Central memory CD8-positive, alpha-beta T cell (primary cell): ENCODE results near the gene GNAQ.
"Not testable (repeated sequence)": the region's sequence is repeated elsewhere in the genome, so short reads cannot be mapped to it uniquely, and the experiment has no call there.

Source experiments
- ATAC-seq: fragments of 150-1000 bp; cut with Tn5 transposase; replicated peaks from 2 replicates; pipeline ENCODE4 v1.10.0; 2022; ENCODE audit warnings: mild to moderate bottlenecking, moderate FRiP score, moderate number of reproducible peaks; ENCODE audit not compliant: poor library complexity, severe bottlenecking; ENCODE audit errors: extremely low read depth
- DNase-seq, 2 donors: peaks; one replicate each; pipeline ENCODE4 v3.0.0; 2021; ENCODE audit warnings: low spot score in 2 of 2
- H3K27ac Mint-ChIP-seq: one replicate; pipeline ENCODE4 v1.8.0; 2022; ENCODE audit warnings: low read depth, mild to moderate bottlenecking, moderate library complexity, mixed read lengths
- H3K27me3 Mint-ChIP-seq: one replicate; pipeline ENCODE4 v1.8.0; 2022; ENCODE audit warnings: mixed read lengths
- H3K36me3 Mint-ChIP-seq: one replicate; pipeline ENCODE4 v1.8.0; 2022; ENCODE audit warnings: mild to moderate bottlenecking, moderate library complexity, mixed read lengths; ENCODE audit not compliant: insufficient read depth
- H3K4me1 Mint-ChIP-seq: one replicate; pipeline ENCODE4 v1.8.0; 2022; ENCODE audit warnings: mixed read lengths
- H3K4me3 Mint-ChIP-seq: one replicate; pipeline ENCODE4 v1.8.0; 2022; ENCODE audit warnings: mild to moderate bottlenecking, moderate library complexity, mixed read lengths
- H3K9me3 Mint-ChIP-seq: one replicate; pipeline ENCODE4 v1.8.0; 2022; ENCODE audit warnings: mixed read lengths

GNAQ gene

DNA sequence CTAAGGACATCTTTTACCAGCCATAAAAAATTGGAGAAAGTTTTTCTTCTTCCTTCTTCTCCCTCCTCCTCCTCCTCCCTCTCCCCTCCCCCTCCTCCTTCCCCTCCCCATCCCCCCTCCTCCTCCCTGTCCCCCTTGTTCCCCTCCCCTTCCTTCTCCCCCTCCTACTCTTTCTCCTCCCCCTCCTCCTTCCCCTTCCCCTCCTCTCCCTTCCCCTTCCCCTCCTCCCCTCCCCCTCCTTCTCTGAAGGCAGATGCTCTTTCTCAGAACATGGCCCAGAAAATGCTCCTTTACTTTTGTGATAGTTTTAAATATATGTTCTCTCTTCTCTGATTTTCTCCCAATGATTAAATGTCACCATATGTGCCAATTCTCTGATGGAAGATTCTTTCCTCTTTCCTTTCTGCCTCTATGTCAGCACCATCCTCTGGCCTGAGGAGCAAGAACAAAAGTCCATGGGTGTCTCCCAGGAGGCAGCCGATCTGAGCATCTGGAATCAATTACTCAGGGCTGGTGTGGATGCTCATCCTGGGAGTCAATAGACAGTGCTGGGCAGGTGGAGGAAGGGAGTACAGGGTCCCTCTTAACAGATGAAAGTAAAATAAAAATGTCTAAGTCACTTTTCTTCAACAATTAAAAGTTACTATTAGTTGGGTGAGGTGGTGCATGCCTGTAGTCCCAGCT is 320.5 kb downstream of the GNAQ start:
- ATAC-seq (no peak), DNase-seq (no peak)
- no peaks in the 10 kb centered on the region for H3K4me1 Mint-ChIP-seq
- peaks cover 15% of the 10 kb centered on the region for H3K27me3 Mint-ChIP-seq
- no peak overlapping the region for H3K27ac Mint-ChIP-seq
- H3K9me3 Mint-ChIP-seq = peaks cover 5% of the 10 kb centered on the region
- H3K36me3 Mint-ChIP-seq = peaks cover 2% of the 10 kb centered on the region
- H3K4me3 Mint-ChIP-seq = no peak overlapping the region

DNA sequence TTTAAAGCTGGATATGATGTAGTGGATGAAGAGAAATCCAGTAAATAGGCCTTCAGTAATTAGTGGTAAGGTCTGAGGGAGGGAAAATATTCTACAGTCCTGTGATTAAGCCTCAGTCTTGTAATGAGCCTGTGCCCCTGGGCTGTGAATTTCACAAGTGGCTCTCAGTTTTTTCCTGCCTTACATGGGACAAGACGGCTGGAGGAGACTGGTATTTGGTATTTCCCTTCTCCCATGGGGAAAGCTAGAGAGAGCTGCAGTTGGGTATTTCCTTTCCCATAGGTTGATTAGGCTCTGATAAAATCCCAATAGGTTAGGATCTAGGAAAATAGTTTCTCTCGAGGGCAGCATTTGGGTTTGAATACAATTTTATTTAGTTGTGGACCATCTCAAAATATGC is 321.3 kb downstream of the GNAQ start:
- Mint-ChIP-seq H3K27me3 (peaks cover 15% of the 10 kb centered on the region), H3K4me1 (no peaks in the 10 kb centered on the region), H3K9me3 (peaks cover 5% of the 10 kb centered on the region), H3K27ac (no peak overlapping the region), H3K4me3 (no peak overlapping the region), H3K36me3 (peaks cover 2% of the 10 kb centered on the region)
- DNase-seq (no peak), ATAC-seq (no peak)

DNA sequence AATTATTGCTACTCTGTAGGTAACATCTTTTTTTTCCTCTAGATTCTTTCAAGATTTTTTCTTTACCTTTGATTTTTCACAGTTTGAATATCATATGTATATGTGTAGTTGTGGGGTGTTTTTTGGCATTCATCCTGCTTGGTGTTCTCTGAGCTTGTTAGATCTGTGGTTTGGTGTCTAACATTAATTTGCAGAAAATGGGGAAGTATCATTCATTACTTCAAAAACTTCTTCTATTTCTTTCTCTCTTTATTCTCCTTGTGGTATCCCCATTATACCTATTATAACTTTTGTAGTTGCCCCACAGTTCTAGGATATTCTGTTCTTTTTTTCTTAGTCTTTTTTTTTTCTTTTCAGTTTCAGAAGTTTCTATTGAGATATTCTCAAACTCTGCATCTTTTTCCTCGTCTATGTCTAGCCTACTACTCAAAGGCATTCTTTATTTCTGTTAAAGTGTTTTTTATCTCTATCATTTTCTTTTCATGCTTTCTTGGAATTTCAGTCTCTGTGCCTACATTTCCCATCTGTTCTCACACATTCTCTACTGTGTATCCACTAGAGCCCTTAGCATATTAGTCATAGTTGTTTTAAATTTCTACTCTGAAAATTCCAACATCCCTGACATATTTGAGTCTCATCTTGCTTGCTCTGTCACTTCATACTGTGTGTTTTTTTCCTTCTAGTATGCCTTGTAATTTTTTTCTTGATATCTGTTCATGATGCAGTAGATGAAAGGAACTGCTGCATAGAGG is 323.4 kb downstream of the GNAQ start:
- H3K4me3 Mint-ChIP-seq = no peak overlapping the region
- no peak overlapping the region for H3K27ac Mint-ChIP-seq
- no peaks in the 10 kb centered on the region for H3K4me1 Mint-ChIP-seq
- peaks cover 2% of the 10 kb centered on the region for H3K36me3 Mint-ChIP-seq
- DNase-seq (no peak), ATAC-seq (no peak)
- H3K9me3 Mint-ChIP-seq = peaks cover 5% of the 10 kb centered on the region
- H3K27me3 Mint-ChIP-seq = peaks cover 13% of the 10 kb centered on the region

DNA sequence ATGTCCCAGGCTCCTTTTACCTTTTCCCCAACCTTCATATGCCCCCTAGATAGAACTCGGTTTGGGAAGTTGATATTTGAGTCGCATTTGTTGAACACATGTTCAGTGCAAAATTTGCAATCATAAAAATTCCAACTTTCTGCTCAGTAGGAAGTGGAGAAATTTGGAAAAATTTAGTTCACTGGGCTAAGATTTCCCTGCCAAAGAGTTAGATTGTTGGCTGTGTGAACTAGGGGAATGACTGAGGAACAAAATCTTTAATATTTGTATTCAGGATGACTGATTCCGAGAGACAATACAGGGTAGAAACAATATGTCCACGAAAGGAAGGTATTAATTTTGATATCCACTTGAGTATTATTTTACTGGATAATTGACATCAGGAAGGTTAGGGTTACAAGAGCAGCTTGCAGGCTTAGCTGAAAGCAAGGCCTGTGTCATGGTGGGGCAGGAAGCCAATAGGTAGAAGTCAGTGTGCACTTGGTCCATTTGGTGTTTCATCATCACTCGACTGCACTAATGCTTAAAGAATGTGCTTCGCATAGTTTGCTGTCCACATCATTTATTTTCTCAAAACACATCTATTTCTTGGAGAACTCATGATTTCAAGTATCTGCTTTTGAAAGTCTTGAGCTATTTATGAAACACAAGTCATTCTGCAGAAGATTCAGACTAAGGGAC is 324.1 kb downstream of the GNAQ start:
- no peak overlapping the region for H3K4me3 Mint-ChIP-seq
- H3K27me3 Mint-ChIP-seq = peaks cover 8% of the 10 kb centered on the region
- DNase-seq = no peak
- peaks cover 5% of the 10 kb centered on the region for H3K9me3 Mint-ChIP-seq
- H3K27ac Mint-ChIP-seq = no peak overlapping the region
- ATAC-seq = no peak
- peaks cover 2% of the 10 kb centered on the region for H3K36me3 Mint-ChIP-seq
- no peaks in the 10 kb centered on the region for H3K4me1 Mint-ChIP-seq

DNA sequence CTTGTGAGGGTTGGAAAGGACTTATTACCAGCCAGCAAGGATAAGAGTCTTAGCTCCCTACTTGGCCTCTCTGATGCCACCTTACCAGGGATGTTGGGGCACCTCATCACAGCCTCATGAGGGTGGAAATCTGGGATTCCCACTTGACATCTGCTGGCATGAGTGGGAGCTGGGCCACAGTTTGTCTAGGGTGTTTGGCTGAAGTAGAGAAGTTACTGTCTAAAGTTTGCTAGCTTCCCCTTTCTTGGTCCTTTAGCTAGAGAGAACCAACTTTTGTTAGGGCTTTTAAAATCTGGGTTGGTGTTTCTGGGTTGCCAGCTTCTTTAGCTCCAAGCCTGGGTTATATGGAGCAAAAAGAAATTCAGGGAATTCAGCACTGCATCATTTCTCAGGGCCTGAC is 326.0 kb downstream of the GNAQ start:
- ATAC-seq (no peak), DNase-seq (no peak)
- peaks cover under 1% of the 10 kb centered on the region for H3K27me3 Mint-ChIP-seq
- no peaks in the 10 kb centered on the region for H3K4me1 Mint-ChIP-seq
- no peak overlapping the region for H3K27ac Mint-ChIP-seq
- H3K4me3 Mint-ChIP-seq = no peak overlapping the region
- H3K36me3 Mint-ChIP-seq = peaks cover 2% of the 10 kb centered on the region
- no peaks in the 10 kb centered on the region for H3K9me3 Mint-ChIP-seq

DNA sequence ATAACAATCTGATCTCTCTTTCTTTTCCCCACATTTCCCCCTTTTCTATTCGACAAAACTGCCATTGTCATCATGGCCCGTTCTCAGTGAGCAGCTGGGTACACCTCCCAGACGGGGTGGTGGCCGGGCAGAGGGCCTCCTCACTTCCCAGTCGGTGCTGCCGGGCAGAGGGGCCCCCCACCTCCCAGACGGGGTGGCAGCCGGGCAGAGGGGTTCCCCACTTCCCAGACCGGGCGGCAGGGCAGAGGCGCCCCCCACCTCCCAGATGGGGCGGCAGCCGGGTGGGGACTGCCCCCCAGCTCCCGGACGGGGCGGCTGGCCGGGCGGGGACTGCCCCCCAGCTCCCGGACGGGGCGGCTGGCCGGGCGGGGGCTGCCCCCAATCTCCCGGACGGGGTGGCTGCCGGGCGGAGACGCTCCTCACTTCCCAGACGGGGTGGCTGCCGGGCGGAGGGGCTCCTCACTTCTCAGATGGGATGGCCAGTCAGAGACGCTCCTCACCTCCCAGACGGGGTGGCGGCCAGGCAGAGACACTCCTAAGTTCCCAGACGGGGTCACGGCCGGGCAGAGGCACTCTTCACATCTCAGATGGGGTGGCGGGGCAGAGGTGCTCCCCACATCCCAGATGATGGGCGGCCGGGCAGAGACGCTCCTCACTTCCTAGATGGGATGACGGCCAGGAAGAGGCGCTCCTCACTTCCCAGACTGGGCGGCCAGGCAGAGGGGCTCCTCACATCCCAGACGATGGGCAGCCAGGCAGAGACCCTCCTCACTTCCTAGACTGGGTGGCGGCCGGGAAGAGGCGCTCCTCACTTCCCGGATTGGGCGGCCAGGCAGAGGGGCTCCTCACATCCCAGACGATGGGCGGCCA is 328.9 kb downstream of the GNAQ start:
- not testable (repeated sequence) for H3K27ac Mint-ChIP-seq, H3K36me3 Mint-ChIP-seq

DNA sequence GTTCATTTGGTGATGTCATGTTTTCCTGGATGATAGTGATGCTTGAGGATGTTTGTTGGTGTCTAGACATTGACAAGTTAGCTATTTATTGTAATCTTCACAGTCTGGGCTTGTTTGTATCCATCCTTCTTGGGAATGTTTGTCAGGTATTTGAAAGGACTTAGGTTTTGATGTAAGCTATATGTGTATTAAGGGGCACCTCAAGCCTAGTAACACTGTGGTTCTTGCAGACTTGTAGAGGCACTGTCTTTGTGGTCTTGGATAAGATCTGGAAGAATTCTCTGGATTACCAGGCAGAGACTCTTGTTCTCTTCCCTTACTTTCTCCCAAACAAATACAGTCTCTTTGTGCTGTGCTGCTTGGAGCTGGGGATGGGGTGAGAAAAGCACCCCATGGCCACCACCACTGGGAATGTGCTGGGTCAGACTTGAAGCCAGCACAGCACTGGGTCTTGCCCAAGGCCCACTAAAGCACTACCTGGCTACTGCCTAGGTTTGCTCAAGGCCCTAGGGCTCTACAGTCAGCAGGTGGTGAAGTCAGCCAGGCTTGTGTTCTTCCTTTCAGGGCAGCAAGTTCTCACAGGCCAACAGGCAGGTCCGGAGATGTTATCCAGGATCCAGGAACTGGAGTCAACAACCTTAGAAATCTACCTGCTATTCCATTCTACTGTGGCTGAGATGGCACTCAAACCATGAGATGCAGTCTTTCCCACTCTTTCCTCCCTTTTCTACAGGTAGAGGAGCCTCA is 334.2 kb downstream of the GNAQ start:
- H3K27ac Mint-ChIP-seq = no peak overlapping the region
- H3K4me1 Mint-ChIP-seq = no peaks in the 10 kb centered on the region
- peaks cover 3% of the 10 kb centered on the region for H3K9me3 Mint-ChIP-seq
- ATAC-seq = no peak
- H3K4me3 Mint-ChIP-seq = no peak overlapping the region
- peaks cover 5% of the 10 kb centered on the region for H3K36me3 Mint-ChIP-seq
- H3K27me3 Mint-ChIP-seq = peaks cover 14% of the 10 kb centered on the region
- no peak for DNase-seq

More for the DNA sequence above, 328.9 kb downstream of the GNAQ start:
- H3K27me3 Mint-ChIP-seq = peaks cover 14% of the 10 kb centered on the region
- not testable (repeated sequence) for ATAC-seq, H3K9me3 Mint-ChIP-seq, H3K4me3 Mint-ChIP-seq, DNase-seq, H3K4me1 Mint-ChIP-seq

DNA sequence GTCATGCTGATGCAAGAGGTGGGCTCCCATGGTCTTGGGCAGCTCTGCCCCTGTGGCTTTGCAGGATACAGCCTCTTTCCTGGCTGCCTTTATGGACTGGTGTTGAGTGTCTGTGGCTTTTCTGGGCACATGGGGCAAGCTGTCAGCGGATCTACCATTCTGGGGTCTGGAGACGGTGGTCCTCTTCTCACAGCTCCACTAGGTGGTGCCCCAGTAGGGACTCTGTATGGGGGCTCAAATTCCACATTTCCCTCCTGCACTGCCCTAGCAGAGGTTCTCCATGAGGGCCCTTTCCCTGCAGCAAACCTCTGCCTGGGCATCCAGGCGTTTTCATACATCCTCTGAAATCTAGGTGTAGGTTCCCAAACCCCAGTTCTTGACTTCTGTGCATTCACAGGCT is 340.9 kb downstream of the GNAQ start:
- H3K4me3 Mint-ChIP-seq, DNase-seq, H3K36me3 Mint-ChIP-seq, H3K4me1 Mint-ChIP-seq, ATAC-seq, H3K27ac Mint-ChIP-seq, H3K9me3 Mint-ChIP-seq: not testable (repeated sequence)
- peaks cover 10% of the 10 kb centered on the region for H3K27me3 Mint-ChIP-seq

DNA sequence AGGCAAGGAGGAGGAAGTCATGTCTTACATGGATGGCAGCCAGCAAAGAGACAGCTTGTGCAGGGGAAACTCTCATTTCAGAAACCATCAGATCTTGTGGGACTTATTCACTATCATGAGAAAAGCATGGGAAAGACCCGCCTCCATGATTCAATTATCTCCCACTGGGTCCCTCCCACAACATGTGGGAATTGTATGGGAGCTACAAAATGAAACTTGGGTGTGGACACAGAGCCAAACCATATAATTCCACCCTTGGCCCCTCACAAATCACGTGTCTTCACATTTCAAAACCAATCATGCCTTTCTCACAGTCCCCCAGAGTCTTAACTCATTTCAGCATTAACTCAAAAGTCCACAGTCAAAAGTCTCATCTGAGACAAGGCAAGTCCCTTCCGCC is 341.5 kb downstream of the GNAQ start:
- H3K36me3 Mint-ChIP-seq, H3K4me3 Mint-ChIP-seq, DNase-seq, H3K27ac Mint-ChIP-seq, ATAC-seq, H3K4me1 Mint-ChIP-seq, H3K9me3 Mint-ChIP-seq: not testable (repeated sequence)
- peaks cover 10% of the 10 kb centered on the region for H3K27me3 Mint-ChIP-seq

DNA sequence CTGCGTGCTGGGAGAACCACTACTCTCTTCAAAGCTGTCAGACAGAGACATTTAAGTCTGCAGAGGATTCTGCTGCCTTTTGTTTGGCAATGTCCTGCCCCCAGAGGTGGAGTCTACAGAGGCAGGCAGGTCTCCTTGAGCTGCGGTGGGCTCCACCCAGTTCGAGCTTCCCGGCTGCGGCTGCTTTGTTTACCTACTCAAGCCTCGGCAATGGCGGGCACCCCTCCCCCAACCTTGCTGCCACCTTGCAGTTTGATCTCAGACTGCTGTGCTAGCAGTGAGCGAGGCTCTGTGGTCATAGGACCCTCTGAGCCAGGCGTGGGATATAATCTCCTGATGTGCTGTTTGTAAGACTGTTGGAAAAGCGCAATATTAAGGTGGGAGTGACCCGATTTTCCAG is 343.9 kb downstream of the GNAQ start:
- not testable (repeated sequence) for H3K9me3 Mint-ChIP-seq, DNase-seq, H3K36me3 Mint-ChIP-seq

DNA sequence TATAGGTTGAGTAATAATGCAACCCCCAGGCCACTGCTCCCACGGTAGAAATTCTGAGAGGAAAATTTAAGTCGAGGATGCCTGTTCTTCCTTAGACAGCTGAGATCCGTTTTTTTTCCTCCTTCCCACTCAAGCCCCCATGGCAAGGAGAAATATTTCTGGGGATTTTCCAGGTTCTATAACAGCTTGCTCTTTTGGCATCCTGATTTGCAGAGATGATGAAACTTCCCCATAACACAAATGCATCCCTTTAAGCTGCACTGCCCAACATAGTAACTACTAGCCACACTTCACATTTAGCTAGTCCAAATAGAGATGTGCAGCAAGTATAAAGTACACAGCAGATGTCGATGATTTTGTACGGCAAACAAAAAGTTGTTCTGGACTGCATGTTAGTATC is 351.0 kb downstream of the GNAQ start:
- Mint-ChIP-seq H3K4me1 (no peaks in the 10 kb centered on the region), H3K27me3 (no peaks in the 10 kb centered on the region), H3K9me3 (no peaks in the 10 kb centered on the region), H3K4me3 (no peak overlapping the region), H3K36me3 (no peaks in the 10 kb centered on the region), H3K27ac (no peak overlapping the region)
- DNase-seq = no peak
- no peak for ATAC-seq

More for the DNA sequence above, 343.9 kb downstream of the GNAQ start:
- H3K4me1 Mint-ChIP-seq, H3K4me3 Mint-ChIP-seq, H3K27ac Mint-ChIP-seq, ATAC-seq: not testable (repeated sequence)
- H3K27me3 Mint-ChIP-seq = peaks cover 10% of the 10 kb centered on the region
